Measurements from ENCODE around the gene PNPLA2. TPM values are rescaled to one million over a fixed set of nuclear protein-coding genes. Genes with fewer than 3 reads are reported as not detected.
A peak's percentile ranks its signal among the peaks of the same experiment; 100 is the strongest.

PNPLA2 gene
- total and polyA plus RNA-seq, 10 of the 15 experiments (the other 5 are each of a cell fraction or from before 2014, with no cell fraction given), result 0.19 to 34.0 (median 8.1) TPM

GRCh38 chr11:848380-848931, 29.7 kb downstream of the PNPLA2 start:
- H3K36me3 ChIP-seq (ENCODE audit: control insufficient read depth in 2 of 2, insufficient read depth in 2 of 2, low read length in 1 of 2), result no peaks in the 10 kb centered on the region
- TF ChIP-seq YY1 (IDR thresholded peaks at IDR 0.05; ENCODE audit: low read depth, low read length), result peak; percentile 21; the same call in 1 of the 2 replicates
- peak; percentile 59 for TF ChIP-seq SMC3 (IDR thresholded peaks at IDR 0.05; ENCODE audit: borderline replicate concordance, low read length)
- TF ChIP-seq, protein P1, sequence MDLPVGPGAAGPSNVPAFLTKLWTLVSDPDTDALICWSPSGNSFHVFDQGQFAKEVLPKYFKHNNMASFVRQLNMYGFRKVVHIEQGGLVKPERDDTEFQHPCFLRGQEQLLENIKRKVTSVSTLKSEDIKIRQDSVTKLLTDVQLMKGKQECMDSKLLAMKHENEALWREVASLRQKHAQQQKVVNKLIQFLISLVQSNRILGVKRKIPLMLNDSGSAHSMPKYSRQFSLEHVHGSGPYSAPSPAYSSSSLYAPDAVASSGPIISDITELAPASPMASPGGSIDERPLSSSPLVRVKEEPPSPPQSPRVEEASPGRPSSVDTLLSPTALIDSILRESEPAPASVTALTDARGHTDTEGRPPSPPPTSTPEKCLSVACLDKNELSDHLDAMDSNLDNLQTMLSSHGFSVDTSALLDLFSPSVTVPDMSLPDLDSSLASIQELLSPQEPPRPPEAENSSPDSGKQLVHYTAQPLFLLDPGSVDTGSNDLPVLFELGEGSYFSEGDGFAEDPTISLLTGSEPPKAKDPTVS (IDR thresholded peaks at IDR 0.05; ENCODE audit: low read depth, low read length), result no peak
- no peak for TF ChIP-seq ESRRA (IDR thresholded peaks at IDR 0.05; ENCODE audit: low read length)
- TF ChIP-seq RAD21 (IDR thresholded peaks at IDR 0.05; ENCODE audit: insufficient read depth, low read depth, low read length), result peak; percentile 87
- no peak for TF ChIP-seq SUZ12 (IDR thresholded peaks at IDR 0.05; ENCODE audit: unreplicated experiment)
- TF ChIP-seq, protein P2, sequence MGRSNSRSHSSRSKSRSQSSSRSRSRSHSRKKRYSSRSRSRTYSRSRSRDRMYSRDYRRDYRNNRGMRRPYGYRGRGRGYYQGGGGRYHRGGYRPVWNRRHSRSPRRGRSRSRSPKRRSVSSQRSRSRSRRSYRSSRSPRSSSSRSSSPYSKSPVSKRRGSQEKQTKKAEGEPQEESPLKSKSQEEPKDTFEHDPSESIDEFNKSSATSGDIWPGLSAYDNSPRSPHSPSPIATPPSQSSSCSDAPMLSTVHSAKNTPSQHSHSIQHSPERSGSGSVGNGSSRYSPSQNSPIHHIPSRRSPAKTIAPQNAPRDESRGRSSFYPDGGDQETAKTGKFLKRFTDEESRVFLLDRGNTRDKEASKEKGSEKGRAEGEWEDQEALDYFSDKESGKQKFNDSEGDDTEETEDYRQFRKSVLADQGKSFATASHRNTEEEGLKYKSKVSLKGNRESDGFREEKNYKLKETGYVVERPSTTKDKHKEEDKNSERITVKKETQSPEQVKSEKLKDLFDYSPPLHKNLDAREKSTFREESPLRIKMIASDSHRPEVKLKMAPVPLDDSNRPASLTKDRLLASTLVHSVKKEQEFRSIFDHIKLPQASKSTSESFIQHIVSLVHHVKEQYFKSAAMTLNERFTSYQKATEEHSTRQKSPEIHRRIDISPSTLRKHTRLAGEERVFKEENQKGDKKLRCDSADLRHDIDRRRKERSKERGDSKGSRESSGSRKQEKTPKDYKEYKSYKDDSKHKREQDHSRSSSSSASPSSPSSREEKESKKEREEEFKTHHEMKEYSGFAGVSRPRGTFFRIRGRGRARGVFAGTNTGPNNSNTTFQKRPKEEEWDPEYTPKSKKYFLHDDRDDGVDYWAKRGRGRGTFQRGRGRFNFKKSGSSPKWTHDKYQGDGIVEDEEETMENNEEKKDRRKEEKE (IDR thresholded peaks at IDR 0.05), result no peak
- TF ChIP-seq, protein P3, sequence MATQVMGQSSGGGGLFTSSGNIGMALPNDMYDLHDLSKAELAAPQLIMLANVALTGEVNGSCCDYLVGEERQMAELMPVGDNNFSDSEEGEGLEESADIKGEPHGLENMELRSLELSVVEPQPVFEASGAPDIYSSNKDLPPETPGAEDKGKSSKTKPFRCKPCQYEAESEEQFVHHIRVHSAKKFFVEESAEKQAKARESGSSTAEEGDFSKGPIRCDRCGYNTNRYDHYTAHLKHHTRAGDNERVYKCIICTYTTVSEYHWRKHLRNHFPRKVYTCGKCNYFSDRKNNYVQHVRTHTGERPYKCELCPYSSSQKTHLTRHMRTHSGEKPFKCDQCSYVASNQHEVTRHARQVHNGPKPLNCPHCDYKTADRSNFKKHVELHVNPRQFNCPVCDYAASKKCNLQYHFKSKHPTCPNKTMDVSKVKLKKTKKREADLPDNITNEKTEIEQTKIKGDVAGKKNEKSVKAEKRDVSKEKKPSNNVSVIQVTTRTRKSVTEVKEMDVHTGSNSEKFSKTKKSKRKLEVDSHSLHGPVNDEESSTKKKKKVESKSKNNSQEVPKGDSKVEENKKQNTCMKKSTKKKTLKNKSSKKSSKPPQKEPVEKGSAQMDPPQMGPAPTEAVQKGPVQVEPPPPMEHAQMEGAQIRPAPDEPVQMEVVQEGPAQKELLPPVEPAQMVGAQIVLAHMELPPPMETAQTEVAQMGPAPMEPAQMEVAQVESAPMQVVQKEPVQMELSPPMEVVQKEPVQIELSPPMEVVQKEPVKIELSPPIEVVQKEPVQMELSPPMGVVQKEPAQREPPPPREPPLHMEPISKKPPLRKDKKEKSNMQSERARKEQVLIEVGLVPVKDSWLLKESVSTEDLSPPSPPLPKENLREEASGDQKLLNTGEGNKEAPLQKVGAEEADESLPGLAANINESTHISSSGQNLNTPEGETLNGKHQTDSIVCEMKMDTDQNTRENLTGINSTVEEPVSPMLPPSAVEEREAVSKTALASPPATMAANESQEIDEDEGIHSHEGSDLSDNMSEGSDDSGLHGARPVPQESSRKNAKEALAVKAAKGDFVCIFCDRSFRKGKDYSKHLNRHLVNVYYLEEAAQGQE (IDR thresholded peaks at IDR 0.05; ENCODE audit: low read depth, low read length), result no peak
- peak; percentile 40; the same call in 1 of the 2 replicates for TF ChIP-seq GATAD2B (conservative IDR thresholded peaks at IDR 0.05; ENCODE audit: low read depth)
- peak; percentile 80 to 98 (median 86) for TF ChIP-seq CTCF (IDR thresholded peaks at IDR 0.05 in 2 of 3, conservative IDR thresholded peaks at IDR 0.05 in 1 of 3; ENCODE audit: control insufficient read depth in 2 of 3, extremely low read depth in 1 of 3, insufficient read depth in 1 of 3, low read depth in 3 of 3, low read length in 3 of 3)
- no peak for TF ChIP-seq CBX5 (IDR thresholded peaks at IDR 0.05; ENCODE audit: low read depth)
- TF ChIP-seq RELA (IDR thresholded peaks at IDR 0.05; ENCODE audit: borderline replicate concordance, partially characterized antibody), result no peak
- TF ChIP-seq CBX3 (IDR thresholded peaks at IDR 0.05; ENCODE audit: borderline replicate concordance, low read depth), result no peak
- ChIA-PET RAD21 (ENCODE audit: unreplicated experiment) (interaction anchor here (0.8 to 1.1 kb wide), 2 partner anchors 202 to 203 kb away, joined by 3 read pairs; no protein-coding TSS in a partner anchor), POLR2A (no interaction called here), CTCF (interaction anchor here (0.6 to 3.4 kb wide), 7 partner anchors 18 to 205 kb away, joined by 3 to 23 read pairs (median 3); no protein-coding TSS in a partner anchor), SMC1A (ENCODE audit: uncharacterized antibody, unreplicated experiment) (no interaction called here)
- no peaks in the 10 kb centered on the region for H4K20me1 ChIP-seq (ENCODE audit: control insufficient read depth, insufficient read depth)
- no peak overlapping the region for H3K9ac ChIP-seq (ENCODE audit: control insufficient read depth, insufficient read depth, low read length)
- DNase-seq (ENCODE audit: low read depth, low spot score), result no peak
- no peak overlapping the region for H3K4me2 ChIP-seq (ENCODE audit: control insufficient read depth, insufficient read depth)
- H3K9me3 ChIP-seq (replicated peaks; ENCODE audit: control insufficient read depth, insufficient read depth, low read length), result no peaks in the 10 kb centered on the region
- intact Hi-C loops (cut with micrococcal nuclease; ENCODE audit: unreplicated experiment) (loop anchor here (1.0 kb wide), 1 partner anchor 203 kb away; no protein-coding TSS in a partner anchor), in situ Hi-C loops (cut with MboI) (loop anchor here (10.0 kb wide), 2 partner anchors 206 to 1006 kb away; partner anchors contain the start of gene LSP1)
- H3K27ac ChIP-seq (ENCODE audit: control insufficient read depth, insufficient read depth), result no peak overlapping the region
- H3K27me3 ChIP-seq (replicated peaks in 1 of 2; ENCODE audit: control insufficient read depth in 2 of 2, insufficient read depth in 2 of 2, low read length in 1 of 2), result no peaks in the 10 kb centered on the region; a peak in 1 of 4 replicates
- H2AFZ ChIP-seq (ENCODE audit: control insufficient read depth, low read depth, low read length), result no peak overlapping the region
- no peak overlapping the region for H3K4me3 ChIP-seq
- H3K79me2 ChIP-seq (ENCODE audit: control insufficient read depth, insufficient read depth, low read length), result no peaks in the 10 kb centered on the region
- no peak for FAIRE-seq
- WGBS (ENCODE audit: insufficient coverage, insufficient replicate concordance, low lambda C conversion rate, missing lambda C conversion rate), result 11% methylated on average over 14 of the region's 14 CpGs
- peaks cover 8% of the 10 kb centered on the region for H3K4me1 ChIP-seq (ENCODE audit: control insufficient read depth, insufficient read depth, low read length)
- BruUV-seq (replicated peaks), result no TSS peak
- ATAC-seq, result peak; percentile 72

Measured in GM12878 (cell line).